ENCODE measurements around the gene MAX.
"Not testable (repeated sequence)": the region's sequence is repeated elsewhere in the genome, so short reads cannot be mapped to it uniquely, and the experiment has no call there.

DNA sequence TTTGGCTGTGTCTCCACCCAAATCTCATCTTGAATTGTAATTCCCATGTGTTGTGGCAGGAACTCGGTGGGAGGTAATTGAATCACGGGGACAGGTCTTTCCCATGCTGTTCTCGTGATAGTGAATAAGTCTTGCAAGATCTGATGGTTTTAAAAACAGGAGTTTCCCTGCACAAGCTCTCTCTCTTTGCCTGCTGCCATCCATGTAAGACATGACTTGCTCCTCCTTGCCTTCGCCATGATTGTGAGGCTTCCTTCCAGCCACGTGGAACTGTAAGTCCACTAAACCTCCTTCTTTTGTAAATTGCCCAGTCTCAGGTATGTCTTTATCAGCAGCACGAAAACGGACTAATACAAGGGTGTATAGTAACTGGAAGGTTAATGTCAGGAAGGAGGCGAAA, 14.5 kb downstream of the MAX start:
- TF ChIP-seq, protein P1, sequence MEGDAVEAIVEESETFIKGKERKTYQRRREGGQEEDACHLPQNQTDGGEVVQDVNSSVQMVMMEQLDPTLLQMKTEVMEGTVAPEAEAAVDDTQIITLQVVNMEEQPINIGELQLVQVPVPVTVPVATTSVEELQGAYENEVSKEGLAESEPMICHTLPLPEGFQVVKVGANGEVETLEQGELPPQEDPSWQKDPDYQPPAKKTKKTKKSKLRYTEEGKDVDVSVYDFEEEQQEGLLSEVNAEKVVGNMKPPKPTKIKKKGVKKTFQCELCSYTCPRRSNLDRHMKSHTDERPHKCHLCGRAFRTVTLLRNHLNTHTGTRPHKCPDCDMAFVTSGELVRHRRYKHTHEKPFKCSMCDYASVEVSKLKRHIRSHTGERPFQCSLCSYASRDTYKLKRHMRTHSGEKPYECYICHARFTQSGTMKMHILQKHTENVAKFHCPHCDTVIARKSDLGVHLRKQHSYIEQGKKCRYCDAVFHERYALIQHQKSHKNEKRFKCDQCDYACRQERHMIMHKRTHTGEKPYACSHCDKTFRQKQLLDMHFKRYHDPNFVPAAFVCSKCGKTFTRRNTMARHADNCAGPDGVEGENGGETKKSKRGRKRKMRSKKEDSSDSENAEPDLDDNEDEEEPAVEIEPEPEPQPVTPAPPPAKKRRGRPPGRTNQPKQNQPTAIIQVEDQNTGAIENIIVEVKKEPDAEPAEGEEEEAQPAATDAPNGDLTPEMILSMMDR (IDR thresholded peaks at IDR 0.05; ENCODE audit: poor library complexity, severe bottlenecking) = not testable (repeated sequence)
- TF ChIP-seq POLR2AphosphoS5 (IDR thresholded peaks at IDR 0.05); EZH2 (IDR thresholded peaks at IDR 0.05; ENCODE audit: borderline replicate concordance, insufficient read depth, low read length, poor library complexity, severe bottlenecking); SMC3 (conservative IDR thresholded peaks at IDR 0.05; ENCODE audit: poor library complexity); RAD21 (conservative IDR thresholded peaks at IDR 0.05); TAF1 (IDR thresholded peaks at IDR 0.05; ENCODE audit: low read depth): not testable (repeated sequence)
